Peyer's patch (tissue), 4 donors: ENCODE measurements around the gene FBXL19. TPM values are rescaled to one million over a fixed set of nuclear protein-coding genes. Genes with fewer than 3 reads are reported as not detected.

ENCODE experiments used
- DNase-seq, 3 donors: peaks; one replicate each; pipeline ENCODE4 v3.0.0-alpha.2; 2017 to 2019
- H3K27ac ChIP-seq, 4 donors: fragments of 200-600 bp; sonication (generic); one replicate each; pipeline ENCODE4 v1.5.1; 2016 to 2019
- H3K27me3 ChIP-seq, 2 donors: fragments of 200-600 bp; sonication (generic); one replicate each; pipeline ENCODE4 v1.5.1; 2019
- H3K36me3 ChIP-seq, 3 donors: fragments of 200-600 bp; sonication (generic); one replicate each; pipeline ENCODE4 v1.5.1; 2016 to 2019
- H3K4me1 ChIP-seq, 4 donors: fragments of 200-600 bp; sonication (generic); one replicate each; pipeline ENCODE4 v1.5.1; 2016 to 2019
- H3K4me3 ChIP-seq, 4 donors: fragments of 200-600 bp; sonication (generic); 1 replicate in 3 of 4; 2 replicates in 1 of 4; pipeline ENCODE4 v1.5.1; 2016 to 2019; ENCODE audit warnings: mild to moderate bottlenecking in 1 of 4
- H3K9me3 ChIP-seq, 4 donors: fragments of 200-600 bp; sonication (generic); one replicate each; pipeline ENCODE4 v1.5.1; 2016 to 2019; ENCODE audit warnings: mild to moderate bottlenecking in 1 of 4
- CTCF ChIP-seq, 6 experiments: fragments of 450-650 bp in 4 of 6; fragments of 200-600 bp in 2 of 6; sonication (generic) in 1 of 6; IDR thresholded peaks; one replicate each; pipeline ENCODE4 v1.5.1; 2017 to 2019; ENCODE audit warnings: antibody characterized with exemption in 6 of 6, mild to moderate bottlenecking in 3 of 6, moderate library complexity in 1 of 6
- POLR2A ChIP-seq, 2 donors: fragments of 450-650 bp; IDR thresholded peaks; one replicate each; pipeline ENCODE4 v1.5.1; 2017; ENCODE audit warnings: antibody characterized with exemption in 2 of 2, mild to moderate bottlenecking in 2 of 2, moderate library complexity in 2 of 2
- total RNA-seq, 4 donors: library from RNA; depleted of rRNA; stranded (reverse); fragments of >200 nt; gene quantifications; one replicate each; pipeline ENCODE4 v1.1.0, GENCODE V29; 2016

FBXL19 gene
- total RNA-seq, 4 donors from 2014 or later = 25.0 to 51.2 (median 47.9) TPM

- Histone ChIP-seq H3K27me3 (no peaks in the 10 kb centered on the region), H3K27ac (no peak overlapping the region), H3K9me3 (no peaks in the 10 kb centered on the region), H3K4me3 (no peak overlapping the region), H3K36me3 (peaks cover 0 to 90% (median 0%) of the 10 kb centered on the region in 3 donors), H3K4me1 (no peaks in the 10 kb centered on the region)
- DNase-seq = no peak
- no peak for TF ChIP-seq CTCF (IDR thresholded peaks at IDR 0.05)
- no peak for TF ChIP-seq POLR2A (IDR thresholded peaks at IDR 0.05)
These were observed 51.0 kb downstream of the FBXL19 start for GRCh38 chr16:30974348-30974747.

- Histone ChIP-seq H3K36me3 (peaks cover 0 to 90% (median 0%) of the 10 kb centered on the region in 3 donors), H3K27me3 (no peaks in the 10 kb centered on the region), H3K27ac (no peak overlapping the region), H3K9me3 (no peaks in the 10 kb centered on the region), H3K4me3 (no peak overlapping the region), H3K4me1 (no peaks in the 10 kb centered on the region)
- no peak for TF ChIP-seq POLR2A (IDR thresholded peaks at IDR 0.05)
- DNase-seq = no peak
These were observed 53.1 kb downstream of the FBXL19 start for GRCh38 chr16:30976486-30976885.

GRCh38 chr16:30977502-30977901, 54.1 kb downstream of the FBXL19 start:
- no peak overlapping the region for H3K27ac ChIP-seq
- H3K4me3 ChIP-seq = no peak overlapping the region
- no peaks in the 10 kb centered on the region for H3K9me3 ChIP-seq
- H3K36me3 ChIP-seq = peaks cover 0 to 88% (median 0%) of the 10 kb centered on the region in 3 donors
- H3K4me1 ChIP-seq = no peaks in the 10 kb centered on the region
- no peak for DNase-seq
- no peaks in the 10 kb centered on the region for H3K27me3 ChIP-seq
- no peak for TF ChIP-seq CTCF (IDR thresholded peaks at IDR 0.05)
- TF ChIP-seq POLR2A (IDR thresholded peaks at IDR 0.05) = no peak

- no peak for DNase-seq
- Histone ChIP-seq H3K4me3 (no peak overlapping the region), H3K4me1 (no peaks in the 10 kb centered on the region), H3K27me3 (no peaks in the 10 kb centered on the region), H3K9me3 (no peaks in the 10 kb centered on the region), H3K36me3 (peaks cover 0 to 76% (median 0%) of the 10 kb centered on the region in 3 donors), H3K27ac (no peak overlapping the region)
- TF ChIP-seq POLR2A (IDR thresholded peaks at IDR 0.05) = no peak
- TF ChIP-seq CTCF (IDR thresholded peaks at IDR 0.05) = no peak
These were observed 56.0 kb downstream of the FBXL19 start for GRCh38 chr16:30979170-30980022.

GRCh38 chr16:30980023-30980371, 56.6 kb downstream of the FBXL19 start:
- H3K36me3 ChIP-seq = peaks cover 0 to 74% (median 0%) of the 10 kb centered on the region in 3 donors
- TF ChIP-seq POLR2A (IDR thresholded peaks at IDR 0.05) = no peak
- TF ChIP-seq CTCF (IDR thresholded peaks at IDR 0.05) = no peak
- no peaks in the 10 kb centered on the region for H3K9me3 ChIP-seq
- H3K27ac ChIP-seq = no peak overlapping the region
- no peak for DNase-seq
- no peak overlapping the region for H3K4me3 ChIP-seq
- no peaks in the 10 kb centered on the region for H3K27me3 ChIP-seq
- H3K4me1 ChIP-seq = peaks cover 0 to 3% (median 0%) of the 10 kb centered on the region in 4 donors

GRCh38 chr16:30980434-30980833, 57.1 kb downstream of the FBXL19 start:
- peaks cover 0 to 71% (median 0%) of the 10 kb centered on the region in 3 donors for H3K36me3 ChIP-seq
- TF ChIP-seq POLR2A (IDR thresholded peaks at IDR 0.05) (no peak), CTCF (IDR thresholded peaks at IDR 0.05) (no peak)
- H3K27ac ChIP-seq = no peak overlapping the region
- no peak for DNase-seq
- H3K9me3 ChIP-seq = no peaks in the 10 kb centered on the region
- H3K4me1 ChIP-seq = peaks cover 0 to 6% (median 2%) of the 10 kb centered on the region in 4 donors
- no peak overlapping the region for H3K4me3 ChIP-seq
- H3K27me3 ChIP-seq = no peaks in the 10 kb centered on the region
